Ishikawa (cell line): ENCODE data around the gene NPTN.

Experiments used
- CEBPB ChIP-seq: IDR thresholded peaks from 2 replicates; pipeline ENCODE4 v1.6.1; 2012
- CREB1 ChIP-seq: IDR thresholded peaks from 2 replicates; pipeline ENCODE4 v1.6.1; 2012; ENCODE audit warnings: low read depth
- EGR1 ChIP-seq: IDR thresholded peaks from 2 replicates; pipeline ENCODE4 v1.6.1; 2012
- EP300 ChIP-seq: IDR thresholded peaks from 2 replicates; pipeline ENCODE4 v1.6.1; 2012; ENCODE audit warnings: borderline replicate concordance
- FOXM1 ChIP-seq: IDR thresholded peaks from 2 replicates; pipeline ENCODE4 v1.6.1; 2012; ENCODE audit warnings: low read depth, borderline replicate concordance
- MAX ChIP-seq: IDR thresholded peaks from 2 replicates; pipeline ENCODE4 v1.6.1; 2012
- RAD21 ChIP-seq: IDR thresholded peaks from 2 replicates; pipeline ENCODE4 v1.6.1; 2012; ENCODE audit warnings: low read depth
- REST ChIP-seq: IDR thresholded peaks from 2 replicates; pipeline ENCODE4 v1.6.1; 2012; ENCODE audit warnings: low read depth, mild to moderate bottlenecking
- TAF1 ChIP-seq: IDR thresholded peaks from 2 replicates; pipeline ENCODE4 v1.6.1; 2012; ENCODE audit warnings: low read depth, mild to moderate bottlenecking
- TCF12 ChIP-seq: IDR thresholded peaks from 2 replicates; pipeline ENCODE4 v1.6.1; 2012; ENCODE audit warnings: low read depth
- TEAD4 ChIP-seq: IDR thresholded peaks from 2 replicates; pipeline ENCODE4 v1.6.1; 2012
- USF1 ChIP-seq: IDR thresholded peaks from 2 replicates; pipeline ENCODE4 v1.6.1; 2012
- YY1 ChIP-seq: IDR thresholded peaks from 2 replicates; pipeline ENCODE4 v1.6.1; 2012; ENCODE audit warnings: low read depth
- ZBTB7A ChIP-seq: IDR thresholded peaks from 2 replicates; pipeline ENCODE4 v1.6.1; 2012; ENCODE audit warnings: low read depth

The NPTN gene

GRCh38 chr15:73617301-73617831, 15.8 kb downstream of the NPTN start:
- TF ChIP-seq TEAD4 (no peak), REST (no peak), CEBPB (no peak), EGR1 (no peak), TCF12 (no peak), CREB1 (no peak), ZBTB7A (no peak)

GRCh38 chr15:73608941-73609340, 24.2 kb downstream of the NPTN start:
- TF ChIP-seq FOXM1, result no peak
- TF ChIP-seq USF1, result no peak
- no peak for TF ChIP-seq YY1
- no peak for TF ChIP-seq CEBPB
- TF ChIP-seq TAF1, result no peak
- TF ChIP-seq EP300, result no peak
- TF ChIP-seq EGR1, result no peak
- no peak for TF ChIP-seq CREB1
- TF ChIP-seq MAX, result no peak
- TF ChIP-seq ZBTB7A, result no peak
- no peak for TF ChIP-seq TEAD4
- TF ChIP-seq RAD21, result no peak
- no peak for TF ChIP-seq TCF12
- no peak for TF ChIP-seq REST

GRCh38 chr15:73608475-73608874, 24.7 kb downstream of the NPTN start:
- TF ChIP-seq TCF12, result no peak
- TF ChIP-seq MAX, result no peak
- TF ChIP-seq REST, result no peak
- no peak for TF ChIP-seq TEAD4
- TF ChIP-seq TAF1, result no peak
- no peak for TF ChIP-seq FOXM1
- no peak for TF ChIP-seq EGR1
- TF ChIP-seq YY1, result no peak
- TF ChIP-seq CREB1, result no peak
- no peak for TF ChIP-seq RAD21
- TF ChIP-seq CEBPB, result no peak
- TF ChIP-seq USF1, result no peak
- TF ChIP-seq ZBTB7A, result no peak

- no peak for TF ChIP-seq CEBPB
- no peak for TF ChIP-seq MAX
Measured at GRCh38 chr15:73607843-73608242, 25.3 kb downstream of the NPTN start.

GRCh38 chr15:73607405-73607804, 25.8 kb downstream of the NPTN start:
- TF ChIP-seq MAX (no peak), TCF12 (no peak), RAD21 (no peak), TEAD4 (no peak)
